ENCODE measurements around the gene CDHR1. TPM values are rescaled to one million over a fixed set of nuclear protein-coding genes. Genes with fewer than 3 reads are reported as not detected.

CDHR1 gene
- total and polyA plus RNA-seq, 4 donors: 0.07 to 0.51 (median 0.14) TPM

- no peak for TF ChIP-seq REST (IDR thresholded peaks at IDR 0.05)
- TF ChIP-seq SP1 (IDR thresholded peaks at IDR 0.05): no peak
- TF ChIP-seq HNF4G (IDR thresholded peaks at IDR 0.05): no peak
- TF ChIP-seq JUND (IDR thresholded peaks at IDR 0.05): no peak
- no peak for TF ChIP-seq FOXA1 (IDR thresholded peaks at IDR 0.05)
- no peak for TF ChIP-seq RAD21 (IDR thresholded peaks at IDR 0.05)
- no peak for TF ChIP-seq ATF3 (IDR thresholded peaks at IDR 0.05)
- TF ChIP-seq NR2F2 (IDR thresholded peaks at IDR 0.05): no peak
These were observed 12.7 kb upstream of the CDHR1 start (continued) for GRCh38 chr10:84181631-84182030.

GRCh38 chr10:84184517-84184916 is 9.8 kb upstream of the CDHR1 start:
- Histone ChIP-seq H3K9me3 (ENCODE audit: control insufficient read depth in 4 of 4, low read length in 3 of 4) (no peaks in the 10 kb centered on the region), H3K27me3 (ENCODE audit: control insufficient read depth in 4 of 4, insufficient read depth in 4 of 4, low read length in 3 of 4) (no peaks in the 10 kb centered on the region), H3K9ac (ENCODE audit: low read depth in 1 of 2, low read length in 2 of 2) (no peak overlapping the region), H3K4me1 (ENCODE audit: control insufficient read depth in 4 of 4, insufficient read depth in 4 of 4, low read length in 3 of 4) (no peaks in the 10 kb centered on the region), H3K27ac (ENCODE audit: low read depth in 1 of 2, low read length in 2 of 2) (no peak overlapping the region), H3K4me3 (ENCODE audit: low read depth in 1 of 3, low read length in 3 of 3) (no peak overlapping the region), H3K36me3 (ENCODE audit: control insufficient read depth in 4 of 4, insufficient read depth in 3 of 4, low read depth in 1 of 4, low read length in 3 of 4) (no peaks in the 10 kb centered on the region)
- no peak for TF ChIP-seq GABPA (IDR thresholded peaks at IDR 0.05 in 1 of 2, conservative IDR thresholded peaks at IDR 0.05 in 1 of 2)
- TF ChIP-seq SP1 (IDR thresholded peaks at IDR 0.05): no peak
- TF ChIP-seq ATF3 (IDR thresholded peaks at IDR 0.05): no peak
- no peak for TF ChIP-seq JUND (IDR thresholded peaks at IDR 0.05)
- no peak for TF ChIP-seq ZBTB33 (IDR thresholded peaks at IDR 0.05)
- no peak for TF ChIP-seq CTCF (IDR thresholded peaks at IDR 0.05; ENCODE audit: low read depth, low read length, missing input control)
- TF ChIP-seq YY1 (IDR thresholded peaks at IDR 0.05): no peak
- no peak for TF ChIP-seq HNF4A (conservative IDR thresholded peaks at IDR 0.05)
- TF ChIP-seq NR2F2 (IDR thresholded peaks at IDR 0.05): no peak
- TF ChIP-seq EGR1 (IDR thresholded peaks at IDR 0.05; ENCODE audit: low read depth in 2 of 2): no peak
- no peak for TF ChIP-seq HNF4G (IDR thresholded peaks at IDR 0.05)
- TF ChIP-seq FOXA1 (IDR thresholded peaks at IDR 0.05): no peak
- TF ChIP-seq REST (IDR thresholded peaks at IDR 0.05): no peak
- no peak for TF ChIP-seq MAX (IDR thresholded peaks at IDR 0.05)
- no peak for TF ChIP-seq RXRA (IDR thresholded peaks at IDR 0.05)
- no peak for TF ChIP-seq RAD21 (IDR thresholded peaks at IDR 0.05)
- no peak for DNase-seq (ENCODE audit: low spot score)
- 73% methylated on average over 4 of the region's 4 CpGs for WGBS

Measured in liver (tissue), 9 donors.